Stimulated activated memory B cell treated with anti-CD40 and anti-IgM and Interleukin-4, amounts not matched to agents 10 μg/mL and 1 μg/mL and 100 μg/mL, for 72 hours (primary cell): Measurements from ENCODE around the gene PEX26.
"Not testable (repeated sequence)": the region's sequence is repeated elsewhere in the genome, so short reads cannot be mapped to it uniquely, and the experiment has no call there.

Experiments
- ATAC-seq: fragments of 150-1000 bp; cut with Tn5 transposase; 2 replicates; pipeline ENCODE4 v1.10.0; 2021
- H3K27ac Mint-ChIP-seq: one replicate; pipeline ENCODE4 v1.8.0; 2022; ENCODE audit warnings: mild to moderate bottlenecking, mixed read lengths
- H3K27me3 Mint-ChIP-seq: one replicate; pipeline ENCODE4 v1.8.0; 2022; ENCODE audit warnings: mixed read lengths
- H3K36me3 Mint-ChIP-seq: one replicate; pipeline ENCODE4 v1.8.0; 2022; ENCODE audit warnings: mixed read lengths
- H3K4me1 Mint-ChIP-seq: one replicate; pipeline ENCODE4 v1.8.0; 2022; ENCODE audit warnings: mixed read lengths
- H3K4me3 Mint-ChIP-seq: one replicate; pipeline ENCODE4 v1.8.0; 2022; ENCODE audit warnings: mild to moderate bottlenecking, moderate library complexity, mixed read lengths
- H3K9me3 Mint-ChIP-seq: one replicate; pipeline ENCODE4 v1.8.0; 2022; ENCODE audit warnings: mixed read lengths

Gene PEX26

DNA sequence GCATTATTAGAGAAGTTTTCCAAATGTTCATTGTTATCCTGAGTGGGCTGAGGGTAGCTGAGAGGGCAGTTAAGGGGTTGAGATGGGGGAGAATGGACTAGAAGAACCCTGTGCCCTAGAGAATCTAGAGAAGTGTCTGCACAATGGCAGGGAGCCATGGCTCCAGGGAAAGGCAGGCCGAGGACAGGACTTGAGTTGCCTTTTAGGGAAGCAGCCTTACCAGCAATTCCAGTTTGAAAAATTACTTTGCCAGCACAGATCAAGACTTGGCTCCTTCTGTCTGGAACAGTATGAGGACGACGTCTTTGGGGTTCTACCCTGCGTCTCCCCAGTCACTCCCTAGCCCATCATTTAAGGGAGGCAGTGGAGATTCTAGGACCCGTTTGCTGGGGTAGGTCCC, 27.7 kb upstream of the PEX26 start:
- Mint-ChIP-seq H3K4me3 (no peak overlapping the region), H3K9me3 (no peaks in the 10 kb centered on the region), H3K27me3 (no peaks in the 10 kb centered on the region), H3K4me1 (peaks cover 18% of the 10 kb centered on the region), H3K36me3 (no peaks in the 10 kb centered on the region), H3K27ac (peak overlapping the region; percentile 36)
- ATAC-seq: no peak

DNA sequence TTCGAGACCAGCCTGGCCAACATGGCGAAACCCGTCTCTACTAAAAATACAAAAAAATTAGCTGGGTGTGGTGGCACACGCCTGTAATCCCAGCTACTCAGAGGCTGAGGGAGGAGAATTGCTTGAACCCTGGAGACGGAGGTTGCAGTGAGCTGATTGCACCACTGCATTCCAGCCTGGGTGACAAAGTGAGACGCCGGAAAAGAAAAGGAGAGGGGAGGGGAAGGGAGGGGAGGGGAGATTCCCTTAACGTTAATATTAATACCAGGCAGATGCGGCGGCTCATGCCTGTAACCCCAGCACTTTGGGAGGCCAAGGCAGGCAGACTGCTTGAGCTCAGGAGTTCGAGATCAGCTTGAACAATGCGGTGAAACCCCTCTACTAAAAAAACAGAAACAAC, 26.7 kb upstream of the PEX26 start:
- peaks cover 23% of the 10 kb centered on the region for H3K4me1 Mint-ChIP-seq
- ATAC-seq, H3K27me3 Mint-ChIP-seq, H3K36me3 Mint-ChIP-seq, H3K9me3 Mint-ChIP-seq, H3K4me3 Mint-ChIP-seq: not testable (repeated sequence)
- peak overlapping the region; percentile 36 for H3K27ac Mint-ChIP-seq

DNA sequence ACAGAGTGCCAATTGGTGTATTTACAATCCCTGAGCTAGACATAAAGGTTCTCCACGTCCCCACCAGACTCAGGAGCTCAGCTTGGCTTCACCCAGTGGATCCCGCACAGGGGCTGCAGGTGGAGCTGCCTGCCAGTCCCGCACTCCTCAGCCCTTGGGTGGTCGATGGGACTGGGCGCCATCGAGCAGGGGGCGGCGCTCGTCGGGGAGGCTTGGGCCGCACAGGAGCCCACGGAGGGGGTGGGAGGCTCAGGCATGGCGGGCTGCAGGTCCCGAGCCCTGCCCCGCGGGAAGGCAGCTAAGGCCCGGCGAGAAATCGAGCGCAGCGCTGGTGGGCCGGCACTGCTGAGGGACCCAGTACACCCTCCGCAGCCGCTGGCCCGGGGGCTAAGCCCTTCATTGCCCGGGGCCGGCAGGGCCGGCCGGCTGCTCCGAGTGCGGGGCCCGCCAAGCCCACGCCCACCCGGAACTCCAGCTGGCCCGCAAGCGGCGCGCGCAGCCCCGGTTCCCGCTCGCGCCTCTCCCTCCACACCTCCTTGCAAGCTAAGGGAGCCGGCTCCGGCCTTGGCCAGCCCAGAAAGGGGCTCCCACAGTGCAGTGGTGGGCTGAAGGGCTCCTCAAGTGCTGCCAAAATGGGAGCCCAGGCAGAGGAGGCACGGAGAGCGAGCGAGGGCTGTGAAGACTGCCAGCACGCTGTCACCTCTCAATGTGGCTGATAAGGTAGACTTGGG, 24.4 kb upstream of the PEX26 start:
- not testable (repeated sequence) for H3K27me3 Mint-ChIP-seq, ATAC-seq, H3K36me3 Mint-ChIP-seq, H3K4me3 Mint-ChIP-seq, H3K9me3 Mint-ChIP-seq
- Mint-ChIP-seq H3K4me1 (peaks cover 46% of the 10 kb centered on the region), H3K27ac (peak overlapping the region; percentile 98)

DNA sequence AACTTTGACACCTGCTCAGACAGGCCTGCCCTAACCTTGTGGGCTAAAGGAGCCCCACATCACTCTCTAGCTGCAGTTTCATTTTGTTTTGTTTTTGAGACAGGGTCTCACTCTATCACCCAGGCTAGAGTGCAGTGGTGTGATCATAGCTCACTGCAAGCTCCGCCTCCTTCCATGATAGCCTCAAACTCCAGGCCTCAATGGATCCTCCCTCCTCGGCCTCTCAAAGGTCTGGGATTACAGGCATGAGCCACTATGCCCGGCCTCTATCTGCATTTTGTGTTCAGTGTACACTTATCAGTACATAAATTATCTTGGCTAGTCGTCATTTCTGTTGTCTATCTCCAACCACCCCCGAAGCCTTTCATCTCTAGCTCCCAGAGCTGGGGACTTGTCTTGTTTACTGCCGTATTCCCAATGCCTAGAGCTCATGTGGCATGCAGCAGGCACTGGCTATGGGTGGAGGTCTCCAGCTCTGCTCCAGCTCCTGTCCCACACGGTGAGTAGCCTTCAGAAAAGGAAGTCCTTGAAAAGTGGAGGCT, 22.1 kb upstream of the PEX26 start:
- H3K4me1 Mint-ChIP-seq: peaks cover 65% of the 10 kb centered on the region
- H3K36me3 Mint-ChIP-seq: no peaks in the 10 kb centered on the region
- H3K9me3 Mint-ChIP-seq: no peaks in the 10 kb centered on the region
- H3K27ac Mint-ChIP-seq: peak overlapping the region; percentile 98
- no peak overlapping the region for H3K4me3 Mint-ChIP-seq
- no peaks in the 10 kb centered on the region for H3K27me3 Mint-ChIP-seq
- no peak for ATAC-seq

DNA sequence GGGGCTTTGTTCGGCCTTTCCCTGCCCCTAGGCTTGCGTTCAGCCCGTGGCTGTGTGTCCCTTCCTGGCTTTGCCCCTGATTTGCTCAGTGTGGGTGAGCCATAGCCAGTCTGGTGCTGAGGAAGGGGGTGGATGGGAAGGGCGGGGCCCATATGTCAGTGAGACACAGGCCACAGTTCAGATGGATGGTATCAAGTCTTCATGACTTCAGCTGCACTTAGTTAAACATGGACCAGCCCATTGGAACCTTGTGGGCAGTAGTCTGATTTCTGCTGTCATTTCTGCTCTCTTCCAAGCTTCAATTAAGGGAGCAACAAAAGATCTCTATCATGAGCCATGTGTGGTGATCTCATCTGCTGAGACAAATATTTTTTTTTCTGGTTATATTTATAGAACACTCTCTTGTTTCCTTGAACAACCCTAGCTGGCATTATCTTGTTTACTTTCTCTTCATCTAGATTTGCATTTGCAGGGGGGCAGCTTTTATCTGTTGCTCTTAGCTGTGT, 21.6 kb upstream of the PEX26 start:
- Mint-ChIP-seq H3K4me3 (peak overlapping the region; percentile 78), H3K27ac (peak overlapping the region; percentile 98), H3K36me3 (no peaks in the 10 kb centered on the region), H3K27me3 (no peaks in the 10 kb centered on the region), H3K4me1 (peaks cover 65% of the 10 kb centered on the region), H3K9me3 (no peaks in the 10 kb centered on the region)
- peak; percentile 58 for ATAC-seq

DNA sequence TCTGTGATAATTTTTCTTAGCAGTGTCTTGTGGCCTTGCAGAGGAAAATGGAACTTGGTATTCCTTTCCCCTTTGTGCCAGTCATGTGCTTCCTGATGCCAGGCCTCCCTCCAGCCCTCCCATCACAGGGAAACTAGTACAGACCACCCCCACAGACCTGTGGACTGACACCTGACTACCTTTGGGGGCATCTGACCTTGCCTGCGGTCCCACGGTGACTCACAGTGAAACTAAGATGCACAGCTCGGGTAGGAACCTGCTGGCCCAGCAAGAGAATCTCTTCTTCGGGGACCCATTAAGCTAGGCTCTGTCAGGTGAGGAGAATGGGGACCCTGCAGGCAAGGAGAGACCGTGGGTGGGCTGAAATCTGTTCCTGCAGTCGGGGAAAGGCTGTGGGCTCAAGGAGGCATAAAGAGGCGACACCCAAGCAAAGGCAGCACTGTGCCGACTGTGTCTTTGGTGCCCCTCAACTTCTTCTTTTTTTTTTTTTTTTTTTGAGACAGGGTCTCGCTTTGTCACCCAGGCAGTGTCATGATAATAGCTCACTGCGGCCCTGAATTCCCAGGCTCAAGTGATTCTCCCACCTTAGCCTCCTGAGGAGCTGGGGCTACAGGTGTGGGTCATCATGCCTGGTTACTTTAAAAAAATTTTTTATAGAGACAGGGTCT, 20.8 kb upstream of the PEX26 start:
- no peaks in the 10 kb centered on the region for H3K36me3 Mint-ChIP-seq
- H3K27me3 Mint-ChIP-seq: no peaks in the 10 kb centered on the region
- H3K4me1 Mint-ChIP-seq: peaks cover 65% of the 10 kb centered on the region
- peak; percentile 90 for ATAC-seq
- H3K27ac Mint-ChIP-seq: peak overlapping the region; percentile 98
- H3K9me3 Mint-ChIP-seq: no peaks in the 10 kb centered on the region
- H3K4me3 Mint-ChIP-seq: peak overlapping the region; percentile 78

DNA sequence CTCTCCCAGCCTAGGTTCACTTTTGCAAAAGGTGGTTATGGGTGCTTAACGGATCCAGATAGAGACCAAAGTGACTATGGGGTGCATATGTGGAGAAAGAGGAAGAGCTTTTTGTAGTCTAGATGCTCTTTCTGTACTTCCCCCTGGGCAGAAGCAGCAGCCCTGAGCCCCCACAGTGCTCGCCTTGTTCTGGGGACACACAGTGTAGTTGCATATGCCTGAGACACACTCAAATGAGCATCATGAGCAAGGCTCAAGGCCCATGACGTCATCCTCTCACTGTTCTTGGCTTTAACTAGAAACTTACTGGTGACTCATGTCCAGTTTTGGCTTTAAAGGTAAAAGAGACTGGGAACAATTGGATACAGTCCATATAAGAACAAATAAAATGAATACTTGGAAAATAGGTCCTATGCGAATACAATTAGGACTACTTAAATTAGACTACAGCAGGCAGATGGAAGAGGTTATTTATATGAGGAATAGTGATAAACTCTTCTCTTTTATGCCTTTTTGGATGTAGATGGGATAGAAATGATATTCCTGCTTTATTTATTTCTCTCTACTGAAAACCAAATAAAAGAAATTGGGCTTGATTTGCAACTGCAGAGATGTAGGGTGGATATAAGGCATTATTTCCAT, 20.1 kb upstream of the PEX26 start:
- peak; percentile 92 for ATAC-seq
- Mint-ChIP-seq H3K9me3 (no peaks in the 10 kb centered on the region), H3K27me3 (no peaks in the 10 kb centered on the region), H3K27ac (peak overlapping the region; percentile 98), H3K36me3 (no peaks in the 10 kb centered on the region), H3K4me1 (peaks cover 65% of the 10 kb centered on the region), H3K4me3 (peak overlapping the region; percentile 78)

DNA sequence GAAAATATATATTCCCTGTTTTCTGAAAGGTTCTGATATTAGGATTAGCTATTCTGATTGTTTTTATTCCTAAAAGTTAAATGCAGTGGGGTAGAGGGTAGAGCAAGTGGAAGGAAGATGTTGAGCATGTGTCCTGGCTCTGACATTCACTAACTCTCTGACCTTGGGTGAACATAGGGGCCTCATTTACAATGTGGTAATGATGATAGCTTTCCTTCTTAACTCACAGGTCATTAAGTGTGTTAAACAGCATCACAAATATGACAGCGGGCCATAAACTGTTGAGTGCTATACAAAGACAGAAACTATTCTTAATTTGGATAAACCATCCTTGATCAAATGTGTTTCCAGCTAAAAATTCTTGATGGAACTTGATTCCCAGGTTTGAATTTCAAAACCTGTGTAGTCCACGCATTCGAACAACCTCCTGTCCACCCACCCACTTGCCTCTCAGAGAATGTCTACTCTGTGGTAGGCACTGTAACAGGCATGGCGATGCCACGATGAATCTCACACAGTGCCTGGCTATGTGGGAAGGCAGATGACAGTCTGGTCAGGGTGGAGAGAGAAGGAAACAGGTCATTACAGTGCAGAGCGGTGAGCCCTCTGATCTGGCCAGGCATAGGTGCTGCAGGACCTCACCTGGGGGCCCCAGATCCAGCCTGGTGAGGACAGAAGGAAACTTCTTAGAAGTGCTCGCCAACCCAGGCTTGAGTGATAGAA, 19.3 kb upstream of the PEX26 start:
- Mint-ChIP-seq H3K27me3 (no peaks in the 10 kb centered on the region), H3K4me3 (no peak overlapping the region), H3K4me1 (peaks cover 65% of the 10 kb centered on the region), H3K36me3 (no peaks in the 10 kb centered on the region), H3K27ac (peak overlapping the region; percentile 98), H3K9me3 (no peaks in the 10 kb centered on the region)
- no peak for ATAC-seq

DNA sequence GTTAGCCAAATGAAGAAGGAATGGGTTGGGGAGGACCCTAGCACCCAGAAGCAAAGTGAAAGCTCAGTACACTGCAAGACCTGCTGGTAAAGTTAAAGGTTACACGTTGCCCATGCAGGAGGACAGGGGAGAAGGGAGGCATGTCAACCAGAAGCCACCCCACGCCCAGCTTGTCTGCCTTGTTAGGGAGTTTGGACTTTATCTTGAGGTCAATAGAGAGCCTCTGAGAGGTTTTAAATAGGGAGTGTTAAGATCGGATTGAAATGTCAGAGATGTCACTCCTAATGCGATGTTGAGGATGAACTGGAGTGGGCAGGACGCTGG, 18.7 kb upstream of the PEX26 start:
- peaks cover 63% of the 10 kb centered on the region for H3K4me1 Mint-ChIP-seq
- H3K27ac Mint-ChIP-seq: peak overlapping the region; percentile 98
- H3K36me3 Mint-ChIP-seq: no peaks in the 10 kb centered on the region
- ATAC-seq: no peak
- H3K27me3 Mint-ChIP-seq: no peaks in the 10 kb centered on the region
- H3K9me3 Mint-ChIP-seq: no peaks in the 10 kb centered on the region
- H3K4me3 Mint-ChIP-seq: no peak overlapping the region

DNA sequence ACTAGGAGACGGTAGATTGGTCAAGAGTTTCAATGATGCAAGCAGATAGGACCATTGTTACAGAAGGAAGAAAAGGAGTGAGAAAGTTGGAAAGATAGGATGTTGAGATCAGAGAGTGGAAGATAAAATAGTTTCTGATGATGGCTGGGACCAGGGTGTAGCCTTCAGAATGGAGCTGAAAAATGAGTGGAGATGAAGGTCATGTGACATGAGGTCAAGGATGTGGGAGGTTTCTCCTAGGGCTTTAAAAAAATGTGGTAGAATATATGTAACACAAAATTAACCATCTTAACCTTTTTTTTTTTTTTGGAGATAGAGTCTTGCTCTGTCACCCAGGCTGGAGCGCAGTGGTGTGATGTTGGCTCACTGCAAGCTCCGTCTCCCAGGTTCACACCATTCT, 18.3 kb upstream of the PEX26 start:
- Mint-ChIP-seq H3K27me3 (no peaks in the 10 kb centered on the region), H3K9me3 (no peaks in the 10 kb centered on the region), H3K36me3 (no peaks in the 10 kb centered on the region), H3K4me1 (peaks cover 59% of the 10 kb centered on the region), H3K27ac (peak overlapping the region; percentile 98), H3K4me3 (no peak overlapping the region)
- no peak for ATAC-seq

DNA sequence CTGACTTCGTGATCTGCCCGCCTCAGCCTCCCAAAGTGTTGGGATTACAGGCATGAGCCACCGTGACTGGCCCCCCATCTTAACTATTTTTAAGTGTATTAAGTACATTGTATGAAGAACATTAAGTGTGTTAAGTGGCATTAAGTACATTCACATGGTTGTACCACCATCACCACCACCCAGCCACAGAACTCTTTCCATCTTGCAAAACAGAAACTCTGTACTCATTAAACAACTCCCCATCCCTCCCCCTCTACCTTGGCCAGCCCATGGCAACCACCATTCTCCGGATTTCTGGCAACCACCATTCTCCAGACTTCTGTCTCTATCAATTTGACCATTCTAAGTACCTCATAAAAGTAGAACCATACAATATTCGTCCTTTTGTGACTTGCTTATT, 17.8 kb upstream of the PEX26 start:
- H3K9me3 Mint-ChIP-seq: no peaks in the 10 kb centered on the region
- no peak for ATAC-seq

DNA sequence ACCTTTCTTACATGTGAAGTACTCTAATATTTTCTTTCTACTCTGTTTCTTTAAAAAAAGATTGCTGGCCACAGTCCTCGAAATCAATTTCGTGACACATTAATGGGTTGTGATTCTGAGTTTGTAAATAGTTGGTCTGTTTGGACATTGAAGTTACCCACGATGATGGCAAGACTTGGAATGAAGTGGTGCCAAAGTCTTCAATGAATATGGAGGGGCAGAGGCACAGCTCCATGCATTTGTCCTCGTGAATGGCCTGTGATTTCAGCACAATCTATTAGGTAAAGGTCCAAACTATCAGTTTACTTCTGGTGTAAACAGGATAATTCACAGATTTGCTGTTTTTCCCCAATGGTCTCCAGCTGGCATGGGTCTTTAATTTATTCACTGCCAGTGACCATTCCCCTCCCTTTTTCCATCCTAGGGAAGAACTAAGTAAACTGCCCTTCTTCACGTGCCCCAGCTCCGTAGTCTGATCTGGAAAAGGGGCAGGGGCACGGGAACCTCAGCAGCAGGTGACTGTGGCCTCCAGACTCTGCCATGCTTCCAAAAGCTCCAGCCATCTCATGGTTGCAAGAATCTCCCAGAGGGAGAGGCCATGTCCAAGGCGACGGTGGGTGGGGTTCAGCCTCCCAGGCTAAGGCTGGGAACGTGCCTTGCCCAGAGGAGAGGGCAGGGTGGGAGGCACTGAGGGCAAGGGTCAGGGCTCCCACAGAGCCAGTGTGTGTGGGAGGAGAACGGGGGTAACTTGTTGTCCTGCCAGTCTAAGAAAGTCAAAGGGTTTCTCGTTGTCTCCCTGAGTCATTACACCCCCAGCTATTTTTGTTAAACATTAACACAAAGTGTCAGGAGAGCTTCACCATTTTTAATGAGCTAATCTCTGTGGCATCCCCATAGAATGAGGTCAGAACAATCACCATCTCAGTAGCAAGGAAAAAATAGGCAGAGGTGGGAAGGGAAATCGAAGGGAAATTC, 16.9 kb upstream of the PEX26 start:
- Mint-ChIP-seq H3K9me3 (no peaks in the 10 kb centered on the region), H3K36me3 (no peaks in the 10 kb centered on the region), H3K4me1 (peaks cover 59% of the 10 kb centered on the region), H3K27ac (no peak overlapping the region), H3K27me3 (no peaks in the 10 kb centered on the region), H3K4me3 (no peak overlapping the region)
- no peak for ATAC-seq

More for the DNA sequence above, 17.8 kb upstream of the PEX26 start:
- Mint-ChIP-seq H3K36me3 (no peaks in the 10 kb centered on the region), H3K27me3 (no peaks in the 10 kb centered on the region), H3K27ac (peak overlapping the region; percentile 98), H3K4me1 (peaks cover 59% of the 10 kb centered on the region), H3K4me3 (no peak overlapping the region)

DNA sequence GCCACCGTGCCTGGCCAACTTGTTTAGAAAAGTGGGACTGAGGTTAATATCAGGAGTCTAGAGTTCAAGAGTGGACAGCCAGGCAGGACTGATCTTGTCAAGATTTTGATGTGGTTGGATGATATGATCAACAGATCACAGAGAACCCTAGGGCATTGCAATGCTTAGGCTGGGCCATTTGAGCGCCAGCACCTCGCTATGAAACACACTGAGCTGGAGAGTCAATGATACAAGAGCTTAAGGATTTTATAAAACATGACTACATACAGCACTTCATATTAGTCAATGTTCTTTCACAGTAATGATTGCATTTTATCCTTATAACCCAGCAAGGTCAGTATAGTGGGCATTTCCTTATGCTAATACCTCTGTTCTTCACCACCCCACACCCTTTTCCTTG, 15.4 kb upstream of the PEX26 start:
- Mint-ChIP-seq H3K27ac (no peak overlapping the region), H3K4me3 (no peak overlapping the region), H3K9me3 (no peaks in the 10 kb centered on the region), H3K4me1 (peaks cover 58% of the 10 kb centered on the region), H3K27me3 (no peaks in the 10 kb centered on the region), H3K36me3 (no peaks in the 10 kb centered on the region)
- ATAC-seq: no peak

DNA sequence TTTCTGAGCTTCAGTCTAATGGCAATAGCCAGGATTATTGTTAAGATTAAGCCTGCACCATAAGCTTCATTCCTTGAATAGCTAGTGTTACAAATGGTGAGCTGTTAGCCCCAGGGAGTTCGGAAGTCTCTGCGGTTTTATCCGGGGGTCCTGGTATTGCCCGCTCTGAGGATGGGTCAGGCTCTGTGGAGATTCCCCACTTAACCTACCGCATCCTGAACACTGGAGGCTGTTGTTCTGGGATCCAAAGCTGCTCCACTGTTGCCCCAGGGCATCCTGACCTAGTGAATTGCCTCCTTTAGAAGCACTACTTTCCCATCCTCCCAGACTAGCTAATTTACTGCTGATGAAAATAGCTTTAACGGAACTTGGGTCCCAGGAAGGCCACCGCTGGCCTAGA, 14.5 kb upstream of the PEX26 start:
- Mint-ChIP-seq H3K27me3 (no peaks in the 10 kb centered on the region), H3K4me3 (no peak overlapping the region), H3K9me3 (no peaks in the 10 kb centered on the region), H3K36me3 (no peaks in the 10 kb centered on the region), H3K4me1 (peaks cover 58% of the 10 kb centered on the region), H3K27ac (peak overlapping the region; percentile 78)
- ATAC-seq: no peak
